Measurements from ENCODE around the gene COL18A1.

- TF ChIP-seq POLR2A (IDR thresholded peaks at IDR 0.05; ENCODE audit: low read length) = no peak
- no peak for TF ChIP-seq GATA1 (IDR thresholded peaks at IDR 0.05; ENCODE audit: low read depth, low read length)
Observed at GRCh38 chr21:45432575-45433255, 27.8 kb downstream of the COL18A1 start.

Data from erythroblast (primary cell).